Naive thymus-derived CD8-positive, alpha-beta T cell (primary cell): ENCODE results near the gene NFASC. TPM values are rescaled to one million over a fixed set of nuclear protein-coding genes. Genes with fewer than 3 reads are reported as not detected.

Experiments
- ATAC-seq, 2 donors: fragments of 150-1000 bp; cut with Tn5 transposase in 1 of 2; sonication (Bioruptor Pico), chemical (Tn5 transposase) in 1 of 2; 1 replicate in 1 of 2; 2 replicates in 1 of 2; pipeline ENCODE4 v1.10.0; 2021; ENCODE audit warnings: mild to moderate bottlenecking in 2 of 2, moderate library complexity in 2 of 2
- POLR2A ChIA-PET: fragments of 350-600 bp; sonication (Branson Sonifier 250); formaldehyde crosslinking; loops from one replicate; lab custom pipeline; 2021; ENCODE audit warnings: antibody characterized with exemption; lab: Charles Lee
- DNase-seq, 10 donors: peaks; one replicate each; pipeline versions ENCODE4 v3.0.0 to v3.0.0-alpha.2; 2020 to 2022
- H3K27ac Mint-ChIP-seq, 10 donors: one replicate each; pipeline ENCODE4 v1.8.0; 2020 to 2022; ENCODE audit warnings: mild to moderate bottlenecking in 10 of 10, mixed read lengths in 10 of 10, moderate library complexity in 4 of 10, inconsistent platforms in 1 of 10
- H3K27me3 Mint-ChIP-seq, 5 donors: one replicate each; pipeline ENCODE4 v1.8.0; 2021 to 2022; ENCODE audit warnings: mixed read lengths in 5 of 5
- H3K36me3 Mint-ChIP-seq, 3 donors: one replicate each; pipeline ENCODE4 v1.8.0; 2020 to 2022; ENCODE audit warnings: mixed read lengths in 3 of 3, mild to moderate bottlenecking in 2 of 3, inconsistent platforms in 1 of 3
- H3K4me1 Mint-ChIP-seq, 4 donors: one replicate each; pipeline ENCODE4 v1.8.0; 2021 to 2022; ENCODE audit warnings: mixed read lengths in 4 of 4
- H3K4me3 Mint-ChIP-seq, 10 donors: one replicate each; pipeline ENCODE4 v1.8.0; 2020 to 2022; ENCODE audit warnings: mild to moderate bottlenecking in 10 of 10, mixed read lengths in 10 of 10, moderate library complexity in 6 of 10, inconsistent platforms in 1 of 10
- H3K9me3 Mint-ChIP-seq, 9 donors: one replicate each; pipeline ENCODE4 v1.8.0; 2020 to 2022; ENCODE audit warnings: mixed read lengths in 9 of 9, mild to moderate bottlenecking in 3 of 9, inconsistent platforms in 1 of 9, moderate library complexity in 1 of 9
- polyA plus RNA-seq, 3 donors: library from polyadenylated mRNA; unstranded; fragments of 300-500 nt; fragmentation: Illumina TruSeq; gene quantifications; one replicate each; pipeline ENCODE4 v1.2.3, GENCODE V29; 2021
- total RNA-seq, 8 experiments: library from RNA in 2 of 8; stranded (reverse) in 2 of 8; gene quantifications; one replicate each; pipeline ENCODE4 v1.2.3 and lab custom pipeline; 2021 to 2026

The NFASC gene
- total and polyA plus RNA-seq, 5 experiments from 2014 or later, result not detected

GRCh38 chr1:205001162-205001561, 130.5 kb downstream of the NFASC start:
- ATAC-seq (no peak), DNase-seq (no peak)
- POLR2A ChIA-PET, result no interaction called here
- Mint-ChIP-seq H3K9me3 (no peaks in the 10 kb centered on the region), H3K4me1 (no peaks in the 10 kb centered on the region), H3K4me3 (no peak overlapping the region), H3K27ac (no peak overlapping the region), H3K27me3 (peaks cover 0 to 5% (median 0%) of the 10 kb centered on the region in 5 donors), H3K36me3 (no peaks in the 10 kb centered on the region)

- Mint-ChIP-seq H3K4me3 (no peak overlapping the region), H3K9me3 (no peaks in the 10 kb centered on the region), H3K36me3 (no peaks in the 10 kb centered on the region), H3K27ac (peak overlapping the region in 1 of 10 donors; percentile 50), H3K4me1 (no peaks in the 10 kb centered on the region), H3K27me3 (peaks cover 0 to 12% (median 0%) of the 10 kb centered on the region in 5 donors)
- POLR2A ChIA-PET, result no interaction called here
- ATAC-seq (no peak), DNase-seq (no peak)
Observed at GRCh38 chr1:205002705-205003104, 132.0 kb downstream of the NFASC start.

GRCh38 chr1:205003358-205004131, 132.9 kb downstream of the NFASC start:
- Mint-ChIP-seq H3K36me3 (no peaks in the 10 kb centered on the region), H3K9me3 (no peaks in the 10 kb centered on the region), H3K27me3 (peaks cover 0 to 12% (median 0%) of the 10 kb centered on the region in 5 donors), H3K4me3 (no peak overlapping the region), H3K27ac (peak overlapping the region in 1 of 10 donors; percentile 70), H3K4me1 (no peaks in the 10 kb centered on the region)
- POLR2A ChIA-PET, result no interaction called here
- DNase-seq (no peak), ATAC-seq (no peak)

GRCh38 chr1:205004351-205004750, 133.7 kb downstream of the NFASC start:
- ATAC-seq (no peak), DNase-seq (no peak)
- no peak overlapping the region for H3K27ac Mint-ChIP-seq
- H3K4me3 Mint-ChIP-seq, result no peak overlapping the region
- H3K36me3 Mint-ChIP-seq, result no peaks in the 10 kb centered on the region
- H3K9me3 Mint-ChIP-seq, result no peaks in the 10 kb centered on the region
- POLR2A ChIA-PET, result no interaction called here
- H3K4me1 Mint-ChIP-seq, result no peaks in the 10 kb centered on the region
- peaks cover 0 to 12% (median 0%) of the 10 kb centered on the region in 5 donors for H3K27me3 Mint-ChIP-seq

GRCh38 chr1:205008896-205009295, 138.2 kb downstream of the NFASC start:
- Mint-ChIP-seq H3K4me1 (no peaks in the 10 kb centered on the region), H3K27ac (no peak overlapping the region), H3K9me3 (no peaks in the 10 kb centered on the region), H3K4me3 (no peak overlapping the region), H3K36me3 (no peaks in the 10 kb centered on the region), H3K27me3 (peaks cover 0 to 8% (median 0%) of the 10 kb centered on the region in 5 donors)
- POLR2A ChIA-PET, result no interaction called here
- no peak for ATAC-seq
- no peak for DNase-seq

GRCh38 chr1:205009670-205010069, 139.0 kb downstream of the NFASC start:
- no peaks in the 10 kb centered on the region for H3K4me1 Mint-ChIP-seq

GRCh38 chr1:205012391-205013140, 141.9 kb downstream of the NFASC start:
- POLR2A ChIA-PET, result no interaction called here
- Mint-ChIP-seq H3K4me1 (no peaks in the 10 kb centered on the region), H3K36me3 (no peaks in the 10 kb centered on the region), H3K4me3 (no peak overlapping the region), H3K27ac (no peak overlapping the region), H3K9me3 (no peaks in the 10 kb centered on the region), H3K27me3 (no peaks in the 10 kb centered on the region)
- DNase-seq (no peak), ATAC-seq (no peak)

More at GRCh38 chr1:205009670-205010069, 139.0 kb downstream of the NFASC start:
- no peaks in the 10 kb centered on the region for H3K36me3 Mint-ChIP-seq
- ATAC-seq (no peak), DNase-seq (no peak)
- H3K9me3 Mint-ChIP-seq, result no peaks in the 10 kb centered on the region
- peaks cover 0 to 8% (median 0%) of the 10 kb centered on the region in 5 donors for H3K27me3 Mint-ChIP-seq
- POLR2A ChIA-PET, result no interaction called here
- H3K4me3 Mint-ChIP-seq, result no peak overlapping the region
- no peak overlapping the region for H3K27ac Mint-ChIP-seq

GRCh38 chr1:205013683-205014367, 143.2 kb downstream of the NFASC start:
- ATAC-seq (no peak), DNase-seq (no peak)
- Mint-ChIP-seq H3K27ac (no peak overlapping the region), H3K36me3 (no peaks in the 10 kb centered on the region), H3K4me3 (no peak overlapping the region), H3K27me3 (no peaks in the 10 kb centered on the region), H3K9me3 (no peaks in the 10 kb centered on the region), H3K4me1 (no peaks in the 10 kb centered on the region)
- POLR2A ChIA-PET, result no interaction called here

GRCh38 chr1:205014783-205015182, 144.1 kb downstream of the NFASC start:
- no peaks in the 10 kb centered on the region for H3K9me3 Mint-ChIP-seq
- H3K27me3 Mint-ChIP-seq, result peaks cover 0 to 2% (median 0%) of the 10 kb centered on the region in 5 donors
- H3K4me3 Mint-ChIP-seq, result no peak overlapping the region
- ATAC-seq (no peak), DNase-seq (no peak)
- H3K27ac Mint-ChIP-seq, result no peak overlapping the region
- no peaks in the 10 kb centered on the region for H3K4me1 Mint-ChIP-seq
- POLR2A ChIA-PET, result no interaction called here
- no peaks in the 10 kb centered on the region for H3K36me3 Mint-ChIP-seq

GRCh38 chr1:205015241-205015640, 144.6 kb downstream of the NFASC start:
- Mint-ChIP-seq H3K27me3 (peaks cover 0 to 5% (median 0%) of the 10 kb centered on the region in 5 donors), H3K9me3 (no peaks in the 10 kb centered on the region), H3K4me1 (no peaks in the 10 kb centered on the region), H3K36me3 (no peaks in the 10 kb centered on the region), H3K27ac (no peak overlapping the region), H3K4me3 (no peak overlapping the region)
- DNase-seq, result no peak
- POLR2A ChIA-PET, result no interaction called here
- ATAC-seq, result no peak

- Mint-ChIP-seq H3K27me3 (peaks cover 0 to 5% (median 0%) of the 10 kb centered on the region in 5 donors), H3K27ac (no peak overlapping the region), H3K9me3 (no peaks in the 10 kb centered on the region), H3K4me3 (peak overlapping the region in 1 of 10 donors; percentile 24), H3K4me1 (no peaks in the 10 kb centered on the region), H3K36me3 (no peaks in the 10 kb centered on the region)
- POLR2A ChIA-PET, result no interaction called here
- ATAC-seq (no peak), DNase-seq (no peak)
Observed at GRCh38 chr1:205016075-205016474, 145.4 kb downstream of the NFASC start.

- Mint-ChIP-seq H3K4me3 (no peak overlapping the region), H3K9me3 (no peaks in the 10 kb centered on the region), H3K36me3 (no peaks in the 10 kb centered on the region), H3K27me3 (peaks cover 0 to 5% (median 0%) of the 10 kb centered on the region in 5 donors), H3K4me1 (no peaks in the 10 kb centered on the region), H3K27ac (no peak overlapping the region)
- POLR2A ChIA-PET, result no interaction called here
- DNase-seq, result no peak
- no peak for ATAC-seq
Observed at GRCh38 chr1:205016584-205016983, 145.9 kb downstream of the NFASC start.

GRCh38 chr1:205017001-205017400, 146.3 kb downstream of the NFASC start:
- H3K36me3 Mint-ChIP-seq, result no peaks in the 10 kb centered on the region
- no peak for DNase-seq
- no peak overlapping the region for H3K4me3 Mint-ChIP-seq
- no peak for ATAC-seq
- H3K9me3 Mint-ChIP-seq, result no peaks in the 10 kb centered on the region
- no peak overlapping the region for H3K27ac Mint-ChIP-seq
- POLR2A ChIA-PET, result no interaction called here
- peaks cover 0 to 5% (median 0%) of the 10 kb centered on the region in 5 donors for H3K27me3 Mint-ChIP-seq
- H3K4me1 Mint-ChIP-seq, result no peaks in the 10 kb centered on the region
